ENCODE results near the gene UNC79. TPM values are rescaled to one million over a fixed set of nuclear protein-coding genes. Genes with fewer than 3 reads are reported as not detected.

UNC79 gene
- polyA plus RNA-seq, 3 donors, result 0.70 to 1.4 (median 0.78) TPM

DNA sequence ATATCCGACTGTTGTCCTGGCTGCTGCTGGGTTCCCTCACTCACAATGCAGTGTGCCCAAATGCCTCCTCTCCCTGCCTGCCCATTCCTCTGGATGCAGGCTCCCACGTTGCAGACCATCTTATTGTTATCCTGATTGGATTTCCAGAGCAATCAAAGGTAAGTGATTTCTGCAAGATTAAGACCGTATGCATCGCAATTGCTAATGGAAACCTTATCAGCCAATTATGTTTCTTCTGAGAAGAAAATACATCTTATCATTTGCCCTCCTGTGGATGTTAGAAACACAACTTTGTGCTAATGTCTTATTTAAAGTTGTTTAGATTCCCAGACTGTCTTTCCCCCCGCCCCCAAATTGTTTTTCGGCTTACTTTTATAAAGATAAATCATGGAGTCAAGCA, 259.4 kb downstream of the UNC79 start:
- DNase-seq (ENCODE audit: extremely low read depth in 1 of 11, low read depth in 9 of 11, low spot score in 4 of 11), result no peak

DNA sequence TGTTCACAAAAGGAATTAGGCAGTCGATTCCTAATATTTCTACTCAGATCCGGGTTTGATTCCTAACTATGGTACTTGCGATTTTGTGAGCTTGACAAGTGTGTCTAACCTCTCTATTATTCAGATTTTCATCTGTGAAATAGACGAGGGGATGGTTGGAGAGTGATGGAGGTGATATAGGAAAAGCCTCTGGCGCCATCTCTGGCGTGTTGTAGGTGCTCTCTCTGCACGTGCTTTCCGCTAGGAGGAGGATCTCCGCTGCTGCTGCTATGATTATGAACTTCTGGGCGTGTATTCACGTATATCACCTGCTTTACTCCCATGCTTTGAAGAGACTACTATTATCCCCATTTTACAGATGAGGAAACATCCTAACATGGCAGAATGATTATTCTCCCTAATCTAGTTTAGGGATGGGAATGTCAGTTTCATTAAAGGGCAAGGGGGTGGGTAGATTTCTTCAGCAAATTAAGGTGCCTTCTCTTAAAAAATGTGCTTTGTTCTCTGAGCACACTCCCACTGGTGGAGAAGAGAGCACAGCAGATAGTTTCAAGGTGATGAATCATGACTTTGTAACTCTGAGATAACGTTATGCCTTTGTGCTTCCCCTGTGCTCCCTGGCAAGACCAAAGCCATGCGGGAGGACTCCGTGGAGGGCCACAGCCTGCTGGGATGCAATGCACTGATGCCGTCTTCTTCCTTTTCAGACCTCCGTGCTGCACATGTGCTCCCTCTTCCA, 260.5 kb downstream of the UNC79 start:
- DNase-seq (ENCODE audit: extremely low read depth in 1 of 11, low read depth in 9 of 11, low spot score in 4 of 11), result no peak

DNA sequence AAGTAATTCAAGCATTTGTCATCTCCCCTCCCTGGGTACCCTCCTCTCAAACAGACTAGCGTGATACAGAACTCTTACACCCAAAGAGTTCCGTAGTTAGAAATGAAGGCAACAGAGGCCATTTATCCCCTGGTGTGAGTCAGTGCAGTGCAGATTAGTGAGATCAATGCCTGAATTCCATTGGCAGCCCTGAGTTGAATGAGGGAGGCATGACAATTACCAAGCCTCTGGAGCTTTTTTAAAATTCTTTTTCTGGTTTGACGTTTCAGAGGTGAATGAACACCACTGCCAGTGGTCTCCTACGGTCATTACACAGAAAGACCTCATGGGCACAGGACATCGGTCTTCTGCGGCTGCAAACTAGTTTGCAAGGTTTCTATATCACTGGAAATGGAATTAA, 263.2 kb downstream of the UNC79 start:
- no peak for DNase-seq (ENCODE audit: extremely low read depth in 1 of 11, low read depth in 9 of 11, low spot score in 4 of 11)

DNA sequence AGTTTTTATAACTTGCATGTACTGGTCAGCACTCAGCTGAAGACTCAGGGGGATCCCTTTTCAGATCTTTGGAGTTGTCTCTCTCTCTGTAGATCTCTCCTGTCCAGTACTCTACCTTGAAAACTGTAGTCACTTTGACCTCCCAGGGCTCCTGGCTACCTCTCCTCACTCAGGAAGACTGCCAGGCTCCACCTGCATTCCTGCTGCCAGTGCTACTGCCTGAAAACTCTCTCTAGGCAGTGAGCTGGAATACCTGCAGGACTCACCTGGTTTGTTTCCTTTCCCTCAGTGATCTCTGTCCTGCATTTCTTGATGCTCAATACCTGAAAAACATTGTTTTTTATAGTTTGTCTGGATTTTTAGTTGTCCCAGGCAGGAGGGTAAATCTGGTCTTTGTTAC, 270.2 kb downstream of the UNC79 start:
- DNase-seq (ENCODE audit: extremely low read depth in 1 of 11, low read depth in 9 of 11, low spot score in 4 of 11), result no peak

DNA sequence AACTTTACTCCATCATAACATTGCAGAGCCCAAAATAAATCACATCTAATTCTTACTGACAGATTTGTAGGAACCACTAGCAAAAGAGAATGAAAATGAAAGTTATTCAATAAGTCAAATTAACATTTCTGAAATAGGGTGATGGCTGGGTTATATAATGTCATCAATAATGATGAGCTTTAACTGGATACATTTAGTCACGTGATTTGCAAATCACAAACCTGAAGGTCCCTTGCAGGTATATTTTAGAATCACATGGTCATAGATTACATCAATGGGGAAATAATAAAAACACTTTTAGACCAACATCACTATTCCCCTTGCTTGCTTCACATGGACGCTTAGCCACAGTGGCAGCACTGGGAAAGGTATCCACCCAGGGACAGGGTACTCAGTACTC, 270.8 kb downstream of the UNC79 start:
- DNase-seq (ENCODE audit: extremely low read depth in 1 of 11, low read depth in 9 of 11, low spot score in 4 of 11), result no peak

DNA sequence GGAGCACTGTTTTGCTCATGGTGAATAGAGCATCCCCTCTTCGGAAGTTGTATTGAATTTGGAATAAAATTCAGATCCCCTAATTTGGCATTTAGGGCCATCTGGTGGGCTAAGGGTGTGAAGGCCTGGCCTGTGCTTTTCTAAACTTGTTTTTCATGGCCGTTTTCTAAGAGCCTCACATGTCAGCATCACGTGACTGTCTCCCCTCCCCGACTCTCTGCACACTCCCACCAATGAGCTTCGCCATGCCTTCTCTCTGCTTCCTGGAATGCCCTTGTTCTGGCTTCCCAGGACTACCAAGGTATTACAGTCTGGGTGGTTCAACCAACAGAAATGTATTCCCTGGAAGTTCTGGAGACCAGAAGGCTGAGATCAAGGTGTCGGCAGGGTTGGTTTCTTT, 272.2 kb downstream of the UNC79 start:
- DNase-seq (ENCODE audit: extremely low read depth in 1 of 11, low read depth in 9 of 11, low spot score in 4 of 11), result no peak

DNA sequence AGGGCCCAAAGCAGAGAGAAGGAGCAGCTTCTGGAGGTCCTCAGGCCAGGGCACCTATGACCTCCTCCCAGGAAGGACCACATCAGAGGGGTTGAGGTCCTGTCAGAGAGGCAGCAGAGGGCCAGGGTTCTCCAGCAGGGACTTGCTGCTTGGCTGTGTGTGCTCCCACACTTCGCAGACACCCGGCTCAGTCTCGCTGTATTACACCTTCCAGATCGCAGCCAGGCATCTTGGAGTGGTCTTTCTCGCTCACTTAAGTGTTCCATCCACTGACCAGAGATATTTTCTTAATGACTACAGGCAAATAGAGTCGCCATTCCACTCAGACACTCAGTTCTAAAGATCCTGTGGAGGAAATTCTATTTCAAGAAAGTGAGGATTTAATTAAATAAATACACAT, 273.2 kb downstream of the UNC79 start:
- DNase-seq (ENCODE audit: extremely low read depth in 1 of 11, low read depth in 9 of 11, low spot score in 4 of 11), result no peak

DNA sequence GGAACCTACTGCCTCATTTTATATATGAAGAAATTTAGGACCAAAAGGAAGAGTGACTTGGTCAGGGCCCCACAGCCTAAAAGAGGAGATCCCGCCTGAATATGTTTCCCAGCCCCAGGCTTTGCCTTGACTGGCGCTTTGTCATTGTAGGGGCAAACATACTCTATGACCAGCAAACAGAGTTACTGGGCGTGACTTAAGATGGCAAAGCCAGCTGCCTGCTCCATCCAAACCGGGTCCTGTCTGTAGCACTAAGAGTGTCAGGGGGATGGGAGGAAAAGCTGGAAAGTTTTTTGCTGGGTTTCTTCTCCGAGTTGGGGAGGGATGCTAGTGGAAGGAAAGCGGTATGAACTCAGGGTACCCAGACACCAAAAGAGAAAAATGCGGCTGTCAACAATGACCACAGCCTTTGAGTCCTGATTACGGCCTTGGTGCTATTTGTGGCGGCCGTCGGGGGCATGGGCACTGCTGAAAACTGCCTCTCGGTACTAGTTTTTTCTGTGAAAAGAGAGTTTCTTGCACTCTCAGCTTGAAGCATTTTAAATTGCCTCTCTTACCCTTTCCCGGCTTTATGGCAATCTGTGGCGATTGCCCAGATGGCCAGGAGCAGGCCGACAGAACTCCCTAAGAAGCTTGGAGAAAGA, 274.9 kb downstream of the UNC79 start:
- DNase-seq (ENCODE audit: extremely low read depth in 1 of 11, low read depth in 9 of 11, low spot score in 4 of 11), result no peak

DNA sequence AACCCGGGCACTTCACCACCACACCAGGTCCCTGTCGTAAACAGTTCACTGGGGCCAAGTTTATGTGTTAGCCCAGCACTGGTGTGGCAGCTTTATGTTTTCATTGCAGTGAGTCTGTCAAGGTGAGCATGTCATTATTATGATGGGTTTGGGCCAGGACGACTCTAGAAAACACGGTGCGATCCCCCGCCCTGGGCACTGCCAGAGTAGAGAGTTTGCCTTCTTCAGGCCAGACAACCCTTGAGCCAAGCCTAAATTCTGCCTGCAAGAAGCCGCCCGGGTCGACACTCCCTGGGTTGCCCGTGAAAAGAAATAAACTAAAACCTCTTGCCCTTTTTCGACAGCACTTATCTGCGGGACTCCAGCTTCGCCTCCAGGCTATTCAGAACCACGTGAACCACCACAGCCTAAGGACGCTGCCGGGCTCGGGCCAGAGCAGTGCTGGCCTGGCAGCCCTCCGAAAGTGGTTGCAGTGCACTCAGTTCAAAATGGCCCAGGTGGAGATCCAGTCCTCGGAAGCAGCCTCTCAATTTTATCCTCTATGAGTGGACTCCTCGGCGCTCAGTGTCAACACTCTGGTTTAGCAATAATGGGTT, 275.7 kb downstream of the UNC79 start:
- no peak for DNase-seq (ENCODE audit: extremely low read depth in 1 of 11, low read depth in 9 of 11, low spot score in 4 of 11)

DNA sequence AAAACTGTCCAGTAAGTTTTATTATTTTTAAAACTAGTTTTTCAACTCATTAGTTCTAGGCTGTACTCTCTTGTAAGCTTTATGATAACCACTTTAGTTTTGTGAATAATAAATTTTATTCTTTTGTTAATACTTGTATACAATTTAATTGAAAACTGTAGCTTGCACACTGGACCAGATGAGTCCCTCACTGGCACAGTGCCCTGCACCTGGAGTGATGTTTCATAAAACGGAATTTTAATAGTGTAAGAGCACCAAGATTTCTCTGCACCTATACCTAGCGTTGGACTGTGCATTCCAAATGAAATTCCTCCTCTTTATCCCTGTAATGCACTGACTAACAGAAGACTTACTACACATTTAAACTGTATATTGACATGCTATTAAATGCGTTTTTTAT, 276.7 kb downstream of the UNC79 start:
- no peak for DNase-seq (ENCODE audit: extremely low read depth in 1 of 11, low read depth in 9 of 11, low spot score in 4 of 11)

DNA sequence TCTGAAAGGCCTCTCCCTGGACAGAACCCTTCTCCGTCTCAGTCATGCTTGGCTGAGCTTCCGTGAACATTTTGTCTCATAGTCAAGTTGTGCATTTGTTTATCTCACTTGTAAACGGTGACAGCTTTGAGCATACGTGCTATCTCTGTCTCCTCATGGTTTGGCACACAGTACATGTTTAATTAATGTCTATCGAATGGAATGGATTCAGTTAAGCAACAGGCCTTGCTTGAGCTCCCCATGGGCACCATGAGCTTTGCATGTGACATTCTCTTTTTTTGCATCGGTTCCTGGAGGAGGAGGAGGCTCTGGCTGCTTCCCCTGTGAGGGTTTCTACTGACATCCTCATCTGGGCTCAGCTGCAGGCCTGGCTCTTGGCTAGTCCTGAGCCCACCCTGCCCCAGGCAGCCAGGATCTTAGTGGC, 277.6 kb downstream of the UNC79 start:
- no peak for DNase-seq (ENCODE audit: extremely low read depth in 1 of 11, low read depth in 9 of 11, low spot score in 4 of 11)

DNA sequence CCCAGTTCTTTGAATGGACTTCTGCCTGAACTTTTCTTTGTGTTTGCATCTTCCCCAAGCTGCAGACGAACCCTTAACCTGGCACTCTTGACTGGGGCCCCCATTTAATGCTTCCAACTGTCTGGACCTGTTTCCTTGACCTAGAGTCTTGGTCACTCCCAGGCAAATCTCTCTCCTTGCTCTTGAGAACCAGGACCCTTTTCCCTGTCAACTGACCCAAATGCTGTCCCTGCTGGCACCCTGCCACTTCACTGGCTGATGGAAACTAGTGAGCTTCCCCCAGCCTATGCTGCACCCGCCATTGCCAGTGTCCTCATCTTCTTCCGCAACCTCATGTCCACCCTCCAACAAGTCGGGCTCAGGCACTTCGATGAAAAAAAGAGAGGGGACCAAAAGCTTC, 278.1 kb downstream of the UNC79 start:
- DNase-seq (ENCODE audit: extremely low read depth in 1 of 11, low read depth in 9 of 11, low spot score in 4 of 11), result no peak

DNA sequence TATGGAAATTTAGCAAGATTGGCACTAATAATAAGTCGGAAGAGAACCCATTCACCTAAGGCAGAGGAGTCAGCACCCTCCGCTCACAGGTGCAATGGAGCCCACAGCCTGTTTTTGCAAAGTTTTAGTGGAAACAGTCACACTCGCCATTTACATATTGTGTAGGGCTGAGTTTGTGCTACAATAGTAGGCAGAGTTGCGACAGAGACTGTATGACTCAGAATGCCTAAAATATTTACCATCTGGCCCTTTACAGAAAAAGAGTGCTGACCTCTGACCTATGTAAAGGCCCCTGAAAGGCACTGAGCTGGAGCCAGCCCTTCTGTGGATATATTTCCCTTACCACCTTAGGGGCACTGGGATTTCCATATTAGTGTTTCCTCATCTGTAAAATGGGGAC, 278.5 kb downstream of the UNC79 start:
- DNase-seq (ENCODE audit: extremely low read depth in 1 of 11, low read depth in 9 of 11, low spot score in 4 of 11), result no peak

DNA sequence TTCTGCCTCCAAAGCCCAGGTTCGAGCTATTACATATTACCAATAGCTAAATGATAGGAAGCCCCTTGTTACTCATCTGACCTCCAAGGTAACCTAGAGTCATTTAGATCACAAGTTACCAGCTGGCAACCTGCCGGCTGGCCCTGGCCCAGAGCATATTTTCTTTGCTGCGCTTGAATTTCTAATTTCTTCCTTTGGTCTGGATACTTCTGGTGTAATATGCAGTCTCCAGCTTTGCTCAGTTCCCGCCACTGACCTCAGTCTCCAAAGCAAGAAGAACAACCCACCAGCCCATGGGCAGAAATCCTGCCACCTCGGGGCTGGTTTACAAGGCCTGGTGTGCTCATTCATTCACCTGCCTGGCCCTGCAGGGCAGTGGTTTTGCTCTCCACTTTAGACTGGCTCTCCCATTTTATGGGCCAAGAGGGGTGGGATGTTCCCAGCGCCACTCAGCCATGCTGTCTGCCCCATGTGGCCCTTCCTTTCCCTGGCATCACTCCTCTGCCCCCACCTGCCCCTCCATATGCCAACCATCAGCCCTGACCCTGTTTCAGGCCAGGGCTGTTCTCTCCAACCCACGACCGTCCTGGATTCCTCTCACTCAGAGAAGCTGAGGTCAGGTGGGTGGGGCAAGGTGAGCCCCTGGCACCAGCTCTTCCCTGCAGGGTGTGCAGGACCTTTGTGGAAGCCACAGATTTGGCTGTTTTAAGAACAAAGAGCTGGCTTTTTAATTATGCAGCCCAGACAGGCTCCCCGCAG, 281.5 kb downstream of the UNC79 start:
- no peak for DNase-seq (ENCODE audit: extremely low read depth in 1 of 11, low read depth in 9 of 11, low spot score in 4 of 11)

DNA sequence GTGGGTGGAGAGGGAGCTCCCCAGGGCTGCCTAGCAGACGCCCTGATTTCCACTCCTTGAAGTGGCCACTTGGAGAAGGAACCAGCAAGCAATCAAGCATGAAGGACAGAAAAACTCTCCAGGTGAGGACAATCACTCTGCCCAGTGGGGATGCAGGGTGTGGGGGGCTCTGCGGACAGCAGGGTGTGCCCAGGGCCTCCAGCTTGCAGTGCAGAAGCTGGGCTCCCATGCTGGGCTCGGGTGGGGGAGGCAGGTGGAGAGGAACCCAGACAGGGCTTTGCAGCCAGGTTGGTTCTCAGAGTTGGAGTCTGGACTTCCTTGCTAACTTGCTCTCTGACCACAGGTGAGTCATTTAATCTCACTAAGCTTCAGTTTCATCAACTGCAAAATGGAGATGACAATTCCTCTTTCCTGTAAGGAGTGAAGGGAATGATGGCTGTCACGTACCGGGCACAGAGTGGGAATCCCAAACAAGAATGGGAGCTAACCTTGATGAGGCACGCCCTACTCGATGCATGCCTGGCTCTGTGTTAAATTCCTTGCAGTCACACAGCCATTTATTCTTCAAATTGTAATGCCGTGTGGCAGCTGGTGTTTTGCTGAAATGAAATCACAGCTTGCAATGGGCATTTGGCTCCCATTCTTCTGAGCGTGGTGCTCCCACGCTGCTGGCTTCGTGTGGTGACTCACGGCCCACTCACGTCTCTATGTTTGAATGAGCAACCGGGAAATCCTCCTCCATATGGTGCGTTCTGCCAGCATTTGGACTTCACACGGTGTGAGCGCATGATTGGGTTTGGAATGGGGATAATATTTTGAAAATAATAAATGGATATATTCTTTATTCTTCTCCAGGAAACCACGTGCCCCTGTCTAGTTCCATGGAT, 282.3 kb downstream of the UNC79 start:
- DNase-seq (ENCODE audit: extremely low read depth in 1 of 11, low read depth in 9 of 11, low spot score in 4 of 11), result no peak

DNA sequence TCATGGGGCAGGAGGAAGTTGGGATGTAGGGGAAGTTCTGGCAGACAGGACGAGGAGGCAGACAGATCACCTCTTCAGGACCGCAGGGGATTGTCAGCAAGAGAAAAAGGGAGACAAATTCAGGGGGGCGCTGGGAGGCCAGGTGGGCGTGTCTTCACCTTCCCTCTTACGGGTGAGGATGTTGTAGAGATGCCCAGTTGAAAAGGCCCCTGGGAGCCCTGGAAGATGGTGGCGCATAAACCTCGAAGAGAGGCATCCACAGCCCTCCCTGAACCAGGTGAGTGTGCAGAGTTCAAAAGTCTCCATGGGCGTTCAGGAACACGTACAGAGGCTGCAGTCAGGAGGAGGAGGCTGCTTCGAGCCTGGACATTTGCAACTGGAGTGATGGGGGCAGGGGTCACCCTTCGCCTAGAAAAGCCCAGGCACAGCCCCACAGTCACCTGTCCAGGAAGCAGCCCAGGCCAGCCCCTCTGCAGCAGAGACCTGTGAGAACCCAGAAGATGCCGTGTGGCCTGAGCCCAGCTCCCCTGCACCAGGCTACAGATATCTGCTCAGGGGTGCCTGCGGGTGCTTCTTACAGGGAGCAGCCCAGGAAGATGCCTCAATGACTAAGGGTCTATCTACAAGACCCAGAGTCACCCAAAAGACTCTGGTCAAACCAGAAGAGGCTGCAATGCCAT, 283.1 kb downstream of the UNC79 start:
- no peak for DNase-seq (ENCODE audit: extremely low read depth in 1 of 11, low read depth in 9 of 11, low spot score in 4 of 11)

DNA sequence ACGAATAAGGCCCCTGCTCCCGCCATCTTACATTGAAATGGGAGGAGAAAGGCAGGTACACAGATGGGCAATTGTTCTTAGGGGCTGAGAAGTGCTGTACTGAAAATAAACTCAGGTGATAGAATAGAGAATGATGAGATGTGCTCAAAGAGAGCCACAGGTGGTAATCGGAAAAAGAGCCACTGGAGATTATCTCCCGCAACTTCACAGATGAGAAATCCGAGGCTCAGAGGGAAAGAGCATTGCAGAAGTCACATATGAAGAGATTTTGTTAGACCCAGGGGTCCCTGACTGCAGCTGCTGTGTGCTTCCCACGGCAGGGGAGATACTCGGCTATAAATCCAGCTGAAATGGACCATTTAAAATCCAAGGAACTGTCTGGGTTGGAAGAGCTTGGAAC, 283.9 kb downstream of the UNC79 start:
- no peak for DNase-seq (ENCODE audit: extremely low read depth in 1 of 11, low read depth in 9 of 11, low spot score in 4 of 11)

DNA sequence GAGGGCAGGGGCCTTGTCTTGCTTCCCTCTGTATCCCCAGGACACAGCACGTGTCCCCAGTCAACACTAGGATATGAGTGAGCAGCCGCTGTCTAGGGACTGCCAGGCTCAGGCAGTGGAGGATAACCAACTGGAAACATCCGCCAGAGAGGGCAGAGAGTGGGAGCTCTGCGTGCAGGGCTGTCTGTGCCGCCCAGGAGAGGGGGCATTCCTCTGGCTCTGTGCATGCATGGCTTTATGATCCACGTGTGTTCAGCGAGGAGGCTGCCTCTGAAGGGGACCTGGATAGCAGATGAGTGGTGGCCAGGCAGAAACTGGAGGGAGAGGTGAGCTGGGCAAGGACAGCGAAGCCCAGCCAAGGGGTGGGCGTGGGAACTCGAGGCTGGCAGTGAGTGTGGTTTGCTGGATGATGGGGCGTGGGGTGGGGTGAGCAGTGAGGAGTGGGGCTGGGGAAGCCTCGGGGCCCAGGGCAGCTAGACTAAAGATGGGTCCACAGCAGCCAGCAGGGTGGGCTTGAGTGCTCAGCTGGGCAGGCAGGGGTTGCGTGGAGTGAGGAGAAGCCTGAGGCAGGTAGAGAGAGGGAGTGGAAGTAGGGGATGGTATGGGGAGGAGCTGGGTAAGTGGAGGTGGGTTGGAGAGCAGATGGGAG, 284.7 kb downstream of the UNC79 start:
- DNase-seq (ENCODE audit: extremely low read depth in 1 of 11, low read depth in 9 of 11, low spot score in 4 of 11), result no peak

All from renal cortex interstitium (tissue), 11 donors.